Limb (tissue), 2 donors: ENCODE measurements around the gene SH3TC1.

Experiments
- DNase-seq, 2 donors: peaks; one replicate each; pipeline ENCODE4 v3.0.0-alpha.2; 2016; ENCODE audit errors: extremely low spot score in 2 of 2

SH3TC1 gene

GRCh38 chr4:8214136-8214535 is 15.0 kb downstream of the SH3TC1 start:
- DNase-seq: no peak

GRCh38 chr4:8215001-8215427 is 15.9 kb downstream of the SH3TC1 start:
- DNase-seq: no peak

DNA sequence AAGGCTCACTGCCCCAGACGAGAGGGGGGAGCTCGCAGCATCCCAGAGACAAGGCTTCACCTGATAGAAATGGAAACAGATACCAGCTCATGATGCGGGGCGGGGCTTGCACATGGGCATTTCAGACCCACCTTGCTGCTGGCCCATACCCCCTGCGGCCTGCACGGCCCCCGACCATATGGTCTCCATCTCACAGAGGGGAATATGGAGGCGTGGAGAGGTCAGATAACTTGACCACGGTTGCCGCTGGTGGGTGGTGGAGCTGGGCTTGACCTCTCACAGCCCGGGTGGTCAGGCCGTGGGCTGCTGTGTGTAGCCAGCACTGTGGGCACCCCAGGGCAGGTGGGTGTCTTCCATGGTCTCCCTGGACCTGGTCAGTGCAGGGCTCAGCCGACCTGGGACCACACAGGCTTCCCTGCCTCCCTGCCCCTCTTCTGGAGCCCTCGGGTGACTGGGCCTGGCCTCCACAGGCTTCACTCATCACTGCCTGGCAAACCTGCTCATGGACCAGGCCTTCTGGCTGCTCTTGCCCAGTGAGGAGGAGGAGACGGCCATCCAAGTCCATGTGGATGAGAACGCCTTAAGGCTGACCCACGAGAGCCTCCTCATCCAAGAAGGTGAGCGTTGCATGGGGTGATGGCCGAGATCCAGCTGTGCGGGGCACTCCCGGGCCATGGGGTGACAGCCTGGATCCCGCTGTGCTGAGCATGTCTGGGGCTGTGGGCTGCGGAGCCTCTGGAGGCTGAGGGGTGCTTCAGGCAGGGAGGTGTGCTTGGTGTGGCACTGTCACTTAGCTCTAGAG is 16.8 kb downstream of the SH3TC1 start:
- no peak for DNase-seq

DNA sequence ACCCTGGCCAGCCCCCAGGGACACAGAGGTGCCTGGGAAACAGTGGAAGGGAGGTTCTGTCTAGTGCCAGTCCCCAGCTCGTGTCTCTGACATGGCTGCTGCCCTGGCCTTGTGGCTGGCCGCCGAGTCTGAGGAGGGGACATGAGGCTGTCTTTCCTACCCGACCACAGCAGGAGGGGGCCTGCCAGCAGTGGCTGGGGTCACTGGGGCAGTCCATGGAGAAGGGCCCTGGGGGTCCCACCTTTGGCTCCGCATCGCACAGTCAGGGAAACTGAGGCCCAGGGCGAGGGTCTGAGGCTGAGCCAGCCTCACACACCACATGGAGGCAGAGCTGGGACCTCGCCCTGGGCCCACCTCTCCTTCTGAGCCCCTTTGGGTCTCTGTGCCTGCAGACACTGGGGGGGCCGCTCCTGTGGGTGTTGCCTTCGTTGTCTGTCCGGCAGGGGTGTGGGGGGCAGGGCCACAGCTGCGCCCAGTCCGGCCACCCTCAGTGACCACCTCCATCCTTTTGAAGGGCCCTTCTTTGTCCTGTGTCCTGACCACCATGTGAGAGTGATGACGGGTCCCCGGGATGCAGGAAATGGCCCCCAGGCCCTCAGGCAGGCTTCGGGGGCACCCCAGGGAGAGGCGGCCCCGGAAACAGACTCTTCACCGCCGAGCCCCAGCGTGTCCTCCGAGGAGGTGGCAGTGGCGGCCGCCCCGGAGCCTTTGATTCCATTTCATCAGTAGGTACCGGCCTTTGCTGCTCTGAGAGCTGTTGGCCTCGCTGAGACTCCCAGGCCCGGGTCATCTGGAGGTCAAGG is 17.6 kb downstream of the SH3TC1 start:
- DNase-seq: no peak

- DNase-seq: no peak
Measured at GRCh38 chr4:8217246-8217511, 18.1 kb downstream of the SH3TC1 start.

DNA sequence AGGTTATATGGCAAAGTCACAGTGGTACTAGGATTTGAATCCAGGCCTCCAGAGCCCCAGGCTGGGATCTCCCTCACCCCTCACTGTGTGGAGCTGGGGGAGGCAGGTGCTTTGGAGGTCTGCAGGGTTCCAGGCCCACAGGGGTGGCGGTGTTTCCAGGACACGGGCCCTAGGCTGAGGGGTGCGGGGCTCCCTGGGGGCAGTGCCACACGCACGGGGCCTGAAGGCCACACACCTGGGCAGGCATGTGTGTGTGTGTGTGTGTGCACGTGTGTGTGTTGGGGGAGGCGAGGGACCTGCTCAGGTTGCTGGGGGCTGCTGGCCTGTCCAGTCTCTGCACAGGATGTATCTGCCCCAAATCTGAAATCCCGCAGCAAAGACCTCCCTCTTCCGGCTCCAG is 18.8 kb downstream of the SH3TC1 start:
- no peak for DNase-seq

DNA sequence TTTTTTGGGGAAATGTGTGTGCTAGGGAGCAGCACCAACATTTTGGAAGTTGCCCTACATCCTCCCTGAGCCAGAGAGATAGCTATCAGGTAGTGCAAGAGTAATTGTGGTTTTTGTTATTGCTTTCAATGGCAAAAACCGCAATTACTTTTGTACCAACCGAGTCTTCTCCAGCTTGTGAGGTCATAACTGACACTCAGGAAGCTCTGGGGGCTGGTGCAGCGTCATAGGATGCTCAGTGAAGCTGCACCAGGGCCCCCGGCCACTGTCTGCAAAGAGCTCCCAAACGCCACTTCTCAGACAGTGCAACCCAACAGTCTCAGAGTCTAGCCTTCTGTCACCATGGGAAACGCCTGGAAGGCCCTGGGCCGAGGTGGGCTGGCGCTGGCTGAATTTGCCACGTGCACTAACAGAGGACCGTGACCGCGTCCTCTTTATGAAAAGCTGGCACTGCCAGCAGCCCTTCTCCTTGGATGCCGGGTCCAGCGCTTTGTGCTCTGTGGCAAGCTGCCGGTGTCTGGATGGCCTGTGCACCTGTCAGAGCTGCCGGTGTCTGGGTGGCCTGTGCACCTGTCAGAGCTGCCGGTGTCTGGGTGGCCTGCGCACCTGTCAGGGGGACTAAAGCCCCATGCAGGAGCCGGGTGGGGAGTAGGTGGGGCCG is 19.4 kb downstream of the SH3TC1 start:
- no peak for DNase-seq

DNA sequence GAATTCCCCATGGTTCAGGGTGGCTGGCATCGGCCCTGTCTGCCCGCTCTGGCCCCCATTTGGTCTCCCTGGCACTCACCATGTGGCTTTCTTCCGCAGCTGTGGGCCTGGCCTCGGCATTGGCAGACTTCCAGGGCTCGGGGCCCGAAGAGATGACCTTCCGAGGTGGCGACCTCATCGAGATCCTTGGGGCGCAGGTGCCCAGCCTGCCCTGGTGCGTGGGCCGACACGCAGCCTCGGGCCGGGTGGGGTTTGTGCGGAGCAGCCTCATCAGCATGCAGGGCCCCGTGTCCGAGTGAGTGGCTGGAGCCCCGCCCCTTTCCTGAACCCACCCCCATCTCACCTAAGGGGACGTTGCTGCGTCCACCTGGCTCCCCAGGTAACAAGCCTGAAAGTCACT is 20.1 kb downstream of the SH3TC1 start:
- DNase-seq: no peak

DNA sequence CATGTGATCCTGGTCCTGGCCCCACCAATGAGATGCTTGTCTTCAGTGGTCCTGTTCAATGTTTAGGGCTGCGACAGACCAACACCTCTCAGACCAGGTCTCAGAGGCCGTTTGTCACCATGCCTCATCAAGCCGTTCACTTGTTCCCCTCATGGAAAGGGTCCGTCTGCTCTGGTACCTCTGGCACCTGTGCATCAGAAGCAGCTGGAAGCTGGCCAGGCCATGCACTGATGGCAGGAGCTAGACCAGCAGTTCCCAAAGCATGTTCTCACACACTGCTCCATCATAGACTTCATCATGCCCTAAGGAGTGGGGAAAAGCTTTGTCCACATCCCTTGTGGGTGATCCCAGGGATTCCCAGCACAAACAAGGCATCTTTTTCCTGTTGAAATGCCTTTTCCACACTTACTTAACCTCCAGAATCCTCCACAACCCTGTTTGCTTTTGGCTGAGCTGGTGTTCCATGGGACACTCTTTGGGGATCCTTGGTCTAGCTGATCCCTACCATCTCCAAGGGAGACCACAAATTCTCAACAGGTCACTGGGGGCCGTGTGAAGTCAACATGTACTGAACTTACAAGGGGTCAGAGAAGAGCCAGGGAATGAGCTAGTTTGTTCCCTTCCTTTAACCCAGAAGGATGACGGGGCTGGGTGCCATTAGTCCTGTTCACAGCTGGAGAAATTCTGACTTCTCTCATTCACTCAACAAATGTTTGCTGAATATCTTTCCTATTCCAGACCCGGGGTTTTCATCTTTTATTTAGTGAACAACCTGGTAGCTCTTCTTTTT is 21.8 kb downstream of the SH3TC1 start:
- no peak for DNase-seq

DNA sequence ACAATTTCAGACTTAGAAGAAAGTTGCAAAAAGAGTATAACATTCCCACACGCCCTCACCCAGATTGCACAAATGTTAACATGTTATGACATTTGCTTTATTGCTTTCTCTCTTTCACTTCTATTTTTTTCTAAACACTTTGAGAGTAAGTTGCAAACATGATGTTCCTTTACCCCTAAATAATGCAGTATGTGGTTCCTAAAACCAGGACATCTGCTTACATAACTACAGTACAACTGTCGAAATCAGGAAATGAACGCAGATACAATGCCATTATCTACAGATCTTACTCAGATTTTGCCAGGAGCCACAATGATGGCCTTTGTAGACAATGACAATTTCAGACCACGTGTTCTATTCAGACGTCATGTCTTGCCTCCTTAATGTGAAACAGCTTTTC is 22.4 kb downstream of the SH3TC1 start:
- DNase-seq: peak in 1 of 2 donors; percentile 24

DNA sequence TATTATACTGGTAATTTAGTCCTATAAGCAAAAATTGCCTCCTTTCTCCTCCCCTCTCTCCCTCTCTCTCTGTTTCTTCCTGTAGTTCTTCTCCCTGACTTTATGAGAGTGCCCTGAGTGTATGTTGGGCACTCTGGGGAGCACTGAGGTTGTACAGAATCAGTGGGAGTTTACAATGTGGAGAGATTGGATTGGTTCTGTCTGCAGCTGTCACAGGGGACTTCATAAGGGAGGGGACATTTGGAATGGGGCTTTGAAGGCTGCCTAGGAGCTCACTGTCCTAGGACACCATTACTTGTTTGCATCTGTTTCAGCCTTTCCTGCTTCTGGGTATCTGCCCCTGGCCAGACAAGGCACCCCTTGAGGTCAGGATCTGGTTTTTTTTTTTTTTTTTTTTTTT is 22.9 kb downstream of the SH3TC1 start:
- no peak for DNase-seq

GRCh38 chr4:8222609-8223388 is 23.7 kb downstream of the SH3TC1 start:
- DNase-seq: no peak

DNA sequence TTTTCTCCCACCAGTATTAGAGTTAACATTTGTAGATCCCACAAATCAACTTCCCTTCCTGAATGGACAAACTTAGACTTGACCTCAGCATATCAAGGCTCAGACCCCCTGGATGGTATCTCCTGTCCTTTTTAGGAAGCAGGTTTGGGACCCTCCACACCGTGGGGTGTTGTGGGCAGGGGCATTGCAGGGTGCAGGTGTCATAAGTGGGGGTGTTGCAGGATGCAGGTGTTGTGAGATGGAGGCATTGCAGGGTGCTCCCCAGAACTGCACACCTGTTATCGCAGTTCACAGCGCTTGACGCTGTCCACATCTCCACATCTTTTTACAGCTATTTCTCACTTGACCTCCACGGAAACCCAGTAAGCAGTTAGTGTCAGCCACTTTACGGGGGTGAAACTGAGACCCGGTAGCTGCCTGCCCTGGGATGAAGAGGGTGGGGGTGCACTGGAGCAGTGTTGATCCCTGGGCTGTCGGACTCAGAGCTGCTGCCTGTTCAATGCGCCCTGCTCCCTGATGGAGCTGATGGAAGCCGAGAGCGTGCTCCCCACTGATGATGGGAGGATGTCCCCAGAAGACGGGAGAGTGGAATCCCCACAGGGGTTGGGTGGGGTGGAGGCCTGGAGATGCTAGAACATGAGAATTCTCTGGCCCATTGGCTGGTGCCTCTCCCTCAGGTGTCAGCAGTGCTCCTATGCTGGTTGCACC is 25.3 kb downstream of the SH3TC1 start:
- DNase-seq: no peak

DNA sequence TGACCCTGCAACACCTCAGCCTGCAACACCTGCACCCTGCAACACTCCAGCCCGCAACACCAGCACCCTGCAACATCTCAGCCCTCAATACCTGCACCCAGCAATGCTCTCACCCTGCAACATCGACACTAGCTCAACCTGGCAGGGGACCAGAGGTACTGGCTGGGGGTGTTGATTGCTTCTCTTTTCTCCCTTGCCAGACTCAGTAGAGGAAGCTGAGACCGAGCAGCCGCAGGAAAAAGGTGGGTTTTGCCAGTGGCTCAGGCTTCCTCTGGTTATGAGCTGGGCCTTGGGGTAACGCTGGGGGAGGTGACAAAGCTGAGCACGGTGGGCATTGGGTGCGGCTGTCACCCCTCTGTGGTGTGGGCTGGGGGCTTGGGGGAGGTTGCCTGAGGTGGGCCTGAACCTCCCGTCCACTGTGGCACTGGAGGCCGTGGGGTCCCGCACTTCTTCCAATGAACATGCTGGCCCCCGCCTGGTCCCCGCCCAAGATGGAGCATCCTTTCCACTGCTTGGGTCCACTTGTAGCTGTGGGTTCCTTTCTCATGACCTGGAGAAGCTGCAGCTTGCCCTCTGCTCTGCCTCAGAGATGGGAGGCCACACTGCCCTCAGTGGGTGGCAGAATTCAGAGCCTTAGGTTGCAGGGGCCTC is 26.0 kb downstream of the SH3TC1 start:
- DNase-seq: no peak

GRCh38 chr4:8225706-8226443 is 26.8 kb downstream of the SH3TC1 start:
- DNase-seq: peak; percentile 42 to 48

DNA sequence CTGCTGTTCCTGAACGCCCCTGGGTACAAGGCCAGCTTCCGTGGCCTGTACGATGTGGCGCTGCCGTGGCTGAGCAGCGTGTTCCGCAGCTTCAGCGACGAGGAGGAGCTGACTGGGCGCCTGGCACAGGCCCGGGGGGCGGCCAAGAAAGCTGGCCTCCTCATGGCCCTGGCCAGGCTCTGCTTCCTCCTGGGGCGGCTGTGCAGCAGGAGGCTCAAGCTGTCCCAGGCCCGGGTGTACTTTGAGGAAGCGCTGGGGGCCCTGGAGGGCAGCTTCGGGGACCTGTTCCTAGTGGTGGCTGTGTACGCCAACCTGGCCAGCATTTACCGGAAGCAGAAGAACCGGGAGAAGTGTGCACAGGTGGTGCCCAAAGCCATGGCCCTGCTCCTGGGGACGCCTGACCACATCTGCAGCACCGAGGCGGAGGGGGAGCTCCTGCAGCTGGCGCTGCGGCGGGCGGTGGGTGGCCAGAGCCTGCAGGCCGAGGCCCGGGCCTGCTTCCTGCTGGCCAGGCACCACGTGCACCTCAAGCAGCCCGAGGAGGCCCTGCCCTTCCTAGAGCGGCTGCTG is 28.2 kb downstream of the SH3TC1 start:
- no peak for DNase-seq

DNA sequence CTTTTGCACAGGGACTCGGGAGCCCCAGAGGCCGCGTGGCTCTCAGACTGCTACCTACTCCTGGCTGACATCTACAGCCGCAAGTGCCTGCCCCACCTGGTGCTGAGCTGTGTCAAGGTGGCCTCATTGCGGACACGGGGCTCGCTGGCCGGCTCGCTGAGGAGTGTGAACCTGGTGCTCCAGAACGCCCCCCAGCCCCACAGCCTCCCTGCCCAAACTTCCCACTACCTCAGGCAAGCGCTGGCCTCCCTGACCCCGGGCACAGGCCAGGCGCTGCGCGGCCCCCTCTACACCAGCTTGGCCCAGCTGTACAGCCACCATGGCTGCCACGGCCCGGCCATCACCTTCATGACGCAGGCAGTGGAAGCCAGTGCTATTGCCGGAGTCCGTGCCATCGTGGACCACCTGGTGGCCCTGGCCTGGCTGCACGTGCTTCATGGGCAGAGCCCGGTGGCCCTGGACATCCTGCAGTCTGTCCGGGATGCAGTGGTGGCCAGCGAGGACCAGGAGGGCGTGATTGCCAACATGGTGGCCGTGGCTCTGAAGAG is 28.8 kb downstream of the SH3TC1 start:
- DNase-seq: no peak
